GM12878 (cell line): Measurements from ENCODE around the gene ZC3H7B. TPM values are rescaled to one million over a fixed set of nuclear protein-coding genes. Genes with fewer than 3 reads are reported as not detected.

Experiments
- BACH1 ChIP-seq: fragments of 450-650 bp; IDR thresholded peaks from 2 replicates; pipeline ENCODE4 v1.6.1; 2017; ENCODE audit warnings: mild to moderate bottlenecking, borderline replicate concordance
- DPF2 ChIP-seq: fragments of 450-650 bp; IDR thresholded peaks from 2 replicates; pipeline ENCODE4 v1.6.1; 2017; ENCODE audit warnings: mild to moderate bottlenecking
- EGR1 ChIP-seq, 2 experiments: IDR thresholded peaks; 1 replicate in 1 of 2; 2 replicates in 1 of 2; pipeline ENCODE4 v1.6.1; 2011 to 2012; ENCODE audit warnings: low read depth in 2 of 2, low read length in 2 of 2, borderline replicate concordance in 1 of 2, mild to moderate bottlenecking in 1 of 2, moderate library complexity in 1 of 2
- ESRRA ChIP-seq: IDR thresholded peaks from 2 replicates; pipeline ENCODE4 v1.6.1; 2012; ENCODE audit warnings: mild to moderate bottlenecking, low read length, improper control_type of control experiment
- ETV6 ChIP-seq, 2 experiments: fragments of 450-650 bp in 1 of 2; IDR thresholded peaks in 1 of 2; conservative IDR thresholded peaks in 1 of 2; 2 replicates each; pipeline ENCODE4 v1.6.1; 2014; ENCODE audit warnings: antibody characterized with exemption in 1 of 2, borderline replicate concordance in 1 of 2, low read depth in 1 of 2, mild to moderate bottlenecking in 1 of 2, moderate library complexity in 1 of 2
- FOXM1 ChIP-seq: IDR thresholded peaks from 2 replicates; pipeline ENCODE4 v1.6.1; 2012; ENCODE audit warnings: low read depth, mild to moderate bottlenecking, inconsistent platforms, low read length, moderate library complexity
- HDGF ChIP-seq: fragments of 450-650 bp; IDR thresholded peaks from 2 replicates; pipeline ENCODE4 v1.6.1; 2016; ENCODE audit warnings: antibody characterized with exemption
- HSF1 ChIP-seq: fragments of 150-350 bp; IDR thresholded peaks from 2 replicates; pipeline ENCODE4 v1.6.1; 2014; ENCODE audit warnings: mild to moderate bottlenecking, low read depth, low read length
- IRF4 ChIP-seq: IDR thresholded peaks from 2 replicates; pipeline ENCODE4 v1.6.1; 2011; ENCODE audit warnings: low read depth, low read length
- KDM1A ChIP-seq: fragments of 200-600 bp; sonication (generic); IDR thresholded peaks from 2 replicates; pipeline ENCODE4 v1.6.1; 2016; ENCODE audit warnings: borderline replicate concordance
- MEF2A ChIP-seq: IDR thresholded peaks from 2 replicates; pipeline ENCODE4 v1.6.1; 2011; ENCODE audit warnings: low read depth, mild to moderate bottlenecking, low read length, moderate library complexity; ENCODE audit not compliant: insufficient read depth
- MEF2B ChIP-seq: fragments of 450-650 bp; IDR thresholded peaks from 2 replicates; pipeline ENCODE4 v1.6.1; 2018; ENCODE audit warnings: mild to moderate bottlenecking, moderate library complexity; ENCODE audit not compliant: partially characterized antibody, poor library complexity, severe bottlenecking
- NFXL1 ChIP-seq: fragments of 450-650 bp; IDR thresholded peaks from 2 replicates; pipeline ENCODE4 v1.6.1; 2017; ENCODE audit warnings: antibody characterized with exemption, mild to moderate bottlenecking, borderline replicate concordance
- PBX3 ChIP-seq: IDR thresholded peaks from 2 replicates; pipeline ENCODE4 v1.6.1; 2011; ENCODE audit warnings: mild to moderate bottlenecking, low read depth, low read length, moderate library complexity; ENCODE audit not compliant: insufficient replicate concordance
- PKNOX1 ChIP-seq: fragments of 450-650 bp; IDR thresholded peaks from 2 replicates; pipeline ENCODE4 v1.6.1; 2016; ENCODE audit warnings: mild to moderate bottlenecking
- RBBP5 ChIP-seq: fragments of 200-600 bp; sonication (generic); conservative IDR thresholded peaks from 2 replicates; pipeline ENCODE4 v1.6.1; 2016
- REST ChIP-seq: IDR thresholded peaks from 2 replicates; pipeline ENCODE4 v1.6.1; 2012; ENCODE audit warnings: mild to moderate bottlenecking, low read depth, low read length
- RUNX3 ChIP-seq: IDR thresholded peaks from 2 replicates; pipeline ENCODE4 v1.6.1; 2012; ENCODE audit warnings: low read length, inconsistent platforms
- SP1 ChIP-seq: IDR thresholded peaks from one replicate; pipeline ENCODE4 v1.6.1; 2011; ENCODE audit warnings: low read depth, low read length
- SUZ12 ChIP-seq: fragments of 200-600 bp; sonication (generic); IDR thresholded peaks from one replicate; pipeline ENCODE4 v1.6.1; 2018; ENCODE audit warnings: antibody characterized with exemption, mild to moderate bottlenecking; ENCODE audit not compliant: unreplicated experiment
- TCF7 ChIP-seq: IDR thresholded peaks from 2 replicates; pipeline ENCODE4 v1.6.1; 2014; ENCODE audit warnings: antibody characterized with exemption, borderline replicate concordance
- ZBED1 ChIP-seq: IDR thresholded peaks from 2 replicates; pipeline ENCODE4 v1.6.1; 2016; ENCODE audit warnings: borderline replicate concordance
- ZNF274 ChIP-seq: IDR thresholded peaks from one replicate; pipeline ENCODE4 v1.8.0; 2011; ENCODE audit not compliant: insufficient read length, insufficient read depth
- polyA plus RNA-seq, 11 experiments: library from polyadenylated mRNA; depleted of rRNA in 4 of 11; unstranded in 6 of 11; stranded (reverse) in 5 of 11; fragments of >200 nt; fragmentation: Nextera tagmentation in 4 of 11; fragmentation: Illumina TruSeq in 1 of 11; extraction: Ambion mirVana in 4 of 11; extraction: Trizol in 1 of 11; gene quantifications; 1 replicate in 1 of 11; 2 replicates in 10 of 11; pipeline versions ENCODE4 v1.2.1 to v1.2.3, GENCODE V29; 2011 to 2016; ENCODE audit warnings: inconsistent platforms in 2 of 11, missing spikeins in 2 of 11, low read depth in 1 of 11
- total RNA-seq, 4 experiments: library from RNA; depleted of rRNA in 3 of 4; stranded (reverse); fragments of >200 nt in 3 of 4; fragmentation: Illumina TruSeq in 1 of 4; extraction: Trizol in 1 of 4; gene quantifications; 2 replicates each; pipeline versions ENCODE4 v1.2.1 to v1.2.3, GENCODE V29; 2013 to 2021

ZC3H7B gene
- total and polyA plus RNA-seq, 10 of the 15 experiments (the other 5 are each of a cell fraction or from before 2014, with no cell fraction given): 0.26 to 52.3 (median 22.4) TPM

GRCh38 chr22:41405588-41405987 lies 104.3 kb downstream of the ZC3H7B start (continued):
- TF ChIP-seq NFXL1 (no peak), HSF1 (no peak), IRF4 (no peak), RUNX3 (peak; percentile 85), KDM1A (no peak), ETV6 (conservative IDR thresholded peaks at IDR 0.05 in 1 of 2, IDR thresholded peaks at IDR 0.05 in 1 of 2; ENCODE audit: borderline replicate concordance in 1 of 2, low read depth in 1 of 2) (peak in 1 of 2 experiments; percentile 31; a peak in 1 of 4 replicates), MEF2B (peak; percentile 58), REST (no peak), SP1 (peak; percentile 91), RBBP5 (no peak), PBX3 (no peak), BACH1 (no peak), PKNOX1 (no peak), EGR1 (IDR thresholded peaks at IDR 0.05; ENCODE audit: borderline replicate concordance in 1 of 2, low read depth in 2 of 2, low read length in 2 of 2) (peak in 1 of 2 experiments; percentile 96; a peak in 2 of 3 replicates), HDGF (0 out of 2 replicates have a peak, but pooled peaks have one; percentile 29), ZNF274 (no peak), TCF7 (no peak), MEF2A (peak; percentile 51; the same call in 1 of the 2 replicates), ZBED1 (peak; percentile 26; the same call in 1 of the 2 replicates), SUZ12 (no peak), ESRRA (no peak), FOXM1 (no peak; the same call in 1 of the 2 replicates), DPF2 (no peak)
